Smooth muscle cell (in vitro differentiated cells): ENCODE results near the gene CPS1. TPM values are rescaled to one million over a fixed set of nuclear protein-coding genes. Genes with fewer than 3 reads are reported as not detected.

Experiments used
- DNase-seq: peaks from one replicate; lab custom pipeline; 2025; ENCODE audit not compliant: unreplicated experiment; lab: John Stamatoyannopoulos, UW
- H2AFZ ChIP-seq: fragments of 200-600 bp; sonication (generic); 2 replicates; pipeline ENCODE4 v1.6.0; 2016; ENCODE audit warnings: antibody characterized with exemption, low read depth, mild to moderate bottlenecking
- H3F3A ChIP-seq: fragments of 200-600 bp; sonication (generic); 2 replicates; pipeline ENCODE4 v1.6.0; 2017; ENCODE audit warnings: antibody characterized with exemption, low read depth
- H3K27ac ChIP-seq: fragments of 200-600 bp; sonication (generic); 2 replicates; pipeline ENCODE4 v1.5.1; 2016; ENCODE audit warnings: low read depth, mild to moderate bottlenecking
- H3K27me3 ChIP-seq: fragments of 200-600 bp; sonication (generic); 2 replicates; pipeline ENCODE4 v1.6.1; 2016; ENCODE audit warnings: low read depth, mild to moderate bottlenecking
- H3K36me3 ChIP-seq: fragments of 200-600 bp; sonication (generic); 2 replicates; pipeline ENCODE4 v1.5.1; 2016; ENCODE audit warnings: low read depth
- H3K4me1 ChIP-seq: fragments of 200-600 bp; sonication (generic); 2 replicates; pipeline ENCODE4 v1.5.1; 2016; ENCODE audit warnings: low read depth
- H3K4me2 ChIP-seq: fragments of 200-600 bp; sonication (generic); 2 replicates; pipeline ENCODE4 v1.6.0; 2016; ENCODE audit warnings: mild to moderate bottlenecking
- H3K4me3 ChIP-seq: fragments of 200-600 bp; sonication (generic); 2 replicates; pipeline ENCODE4 v1.5.1; 2016; ENCODE audit warnings: mild to moderate bottlenecking
- H3K79me2 ChIP-seq: fragments of 200-600 bp; sonication (generic); 2 replicates; pipeline ENCODE4 v1.6.0; 2016; ENCODE audit warnings: low read depth, mild to moderate bottlenecking
- H3K9ac ChIP-seq: fragments of 200-600 bp; sonication (generic); 2 replicates; pipeline ENCODE4 v1.6.0; 2016; ENCODE audit warnings: low read depth
- H3K9me3 ChIP-seq: fragments of 200-600 bp; sonication (generic); replicated peaks from 2 replicates; pipeline ENCODE4 v1.5.1; 2016; ENCODE audit warnings: low read depth
- H4K20me1 ChIP-seq: fragments of 200-600 bp; sonication (generic); 2 replicates; pipeline ENCODE4 v1.6.0; 2016; ENCODE audit warnings: low read depth
- CTCF ChIP-seq: fragments of 200-600 bp; sonication (generic); IDR thresholded peaks from 2 replicates; pipeline ENCODE4 v1.5.1; 2017; ENCODE audit warnings: borderline replicate concordance, mild to moderate bottlenecking, antibody characterized with exemption; ENCODE audit not compliant: insufficient read depth, poor library complexity, severe bottlenecking
- WGBS: methylation state at CpG from one replicate; pipeline ENCODE4 v1.1.7; 2016; ENCODE audit warnings: low lambda C conversion rate; 5-methylcytosine and 5-hydroxymethylcytosine counted together
- polyA plus RNA-seq: library from polyadenylated mRNA; unstranded; fragments of >200 nt; fragmentation: Nextera tagmentation; extraction: Ambion mirVana; gene quantifications from 2 replicates; pipeline ENCODE4 v1.2.1, GENCODE V29; 2016
- total RNA-seq: library from RNA; depleted of rRNA; stranded (reverse); fragments of >200 nt; gene quantifications from 2 replicates; pipeline ENCODE4 v1.2.3, GENCODE V29; 2014

Gene CPS1
- total and polyA plus RNA-seq, 2 experiments from 2014 or later: 0.63 to 8.3 TPM

GRCh38 chr2:210528716-210529115, 27.7 kb upstream of the CPS1 start:
- Histone ChIP-seq H3K4me2 (no peak overlapping the region), H2AFZ (no peak overlapping the region), H3K9me3 (no peaks in the 10 kb centered on the region), H3F3A (no peaks in the 10 kb centered on the region), H3K4me3 (no peak overlapping the region), H3K9ac (no peak overlapping the region), H4K20me1 (no peaks in the 10 kb centered on the region), H3K79me2 (no peaks in the 10 kb centered on the region), H3K4me1 (no peaks in the 10 kb centered on the region), H3K27me3 (no peaks in the 10 kb centered on the region), H3K36me3 (no peaks in the 10 kb centered on the region), H3K27ac (no peak overlapping the region)
- no peak for TF ChIP-seq CTCF
- DNase-seq: no peak
- WGBS: 85% methylated on average over 4 of the region's 4 CpGs

GRCh38 chr2:210531050-210531449, 25.3 kb upstream of the CPS1 start:
- Histone ChIP-seq H3K4me1 (no peaks in the 10 kb centered on the region), H3K36me3 (no peaks in the 10 kb centered on the region), H3K27me3 (no peaks in the 10 kb centered on the region), H4K20me1 (no peaks in the 10 kb centered on the region), H3K9ac (no peak overlapping the region), H3K9me3 (no peaks in the 10 kb centered on the region), H3F3A (no peaks in the 10 kb centered on the region), H3K79me2 (no peaks in the 10 kb centered on the region), H3K27ac (no peak overlapping the region), H3K4me2 (no peak overlapping the region), H2AFZ (no peak overlapping the region), H3K4me3 (no peak overlapping the region)
- no peak for DNase-seq
- TF ChIP-seq CTCF: no peak
- 93% methylated on average over 5 of the region's 5 CpGs for WGBS

GRCh38 chr2:210531482-210531881, 24.9 kb upstream of the CPS1 start:
- H3K9me3 ChIP-seq: no peaks in the 10 kb centered on the region
- H3F3A ChIP-seq: no peaks in the 10 kb centered on the region
- H2AFZ ChIP-seq: no peak overlapping the region
- no peaks in the 10 kb centered on the region for H4K20me1 ChIP-seq
- no peaks in the 10 kb centered on the region for H3K4me1 ChIP-seq
- H3K9ac ChIP-seq: no peak overlapping the region
- H3K4me3 ChIP-seq: no peak overlapping the region
- H3K4me2 ChIP-seq: no peak overlapping the region
- no peaks in the 10 kb centered on the region for H3K79me2 ChIP-seq
- 95% methylated on average over 3 of the region's 3 CpGs for WGBS
- DNase-seq: no peak
- TF ChIP-seq CTCF: no peak
- no peak overlapping the region for H3K27ac ChIP-seq
- no peaks in the 10 kb centered on the region for H3K36me3 ChIP-seq
- H3K27me3 ChIP-seq: no peaks in the 10 kb centered on the region

- Histone ChIP-seq H3F3A (no peaks in the 10 kb centered on the region), H3K79me2 (no peaks in the 10 kb centered on the region), H3K9me3 (no peaks in the 10 kb centered on the region), H4K20me1 (no peaks in the 10 kb centered on the region), H3K4me1 (no peaks in the 10 kb centered on the region), H3K27me3 (no peaks in the 10 kb centered on the region), H3K27ac (no peak overlapping the region), H3K36me3 (no peaks in the 10 kb centered on the region), H2AFZ (no peak overlapping the region), H3K9ac (no peak overlapping the region), H3K4me3 (no peak overlapping the region), H3K4me2 (no peak overlapping the region)
- no peak for DNase-seq
- 65% methylated on average over 2 of the region's 2 CpGs for WGBS
- no peak for TF ChIP-seq CTCF
Observed at GRCh38 chr2:210533389-210533788, 23.0 kb upstream of the CPS1 start.
